H1 (cell line): Measurements from ENCODE around the gene CAMTA1. TPM values are rescaled to one million over a fixed set of nuclear protein-coding genes. Genes with fewer than 3 reads are reported as not detected.

Experiments
- CTCF ChIA-PET: fragments of 300-600 bp; sonication (Branson Sonifier 250); formaldehyde crosslinking; loops from one replicate; lab custom pipeline; 2021; ENCODE audit not compliant: partially characterized antibody; lab: Charles Lee
- POLR2A ChIA-PET: fragments of 300-600 bp; sonication (Branson Sonifier 250); formaldehyde crosslinking; loops from one replicate; lab custom pipeline; 2021; ENCODE audit warnings: inconsistent platforms; ENCODE audit not compliant: partially characterized antibody; lab: Charles Lee
- DNase-seq, 2 experiments: peaks; one replicate each; pipeline versions ENCODE4 v3.0.0 to v3.0.0-alpha.2; 2010 to 2022; ENCODE audit warnings: low spot score in 2 of 2, low read depth in 1 of 2, mixed read lengths in 1 of 2
- FAIRE-seq: peaks from 2 replicates; lab custom pipeline; 2011; peaks lifted over from hg19 to GRCh38; lab: Jason Lieb, UNC
- H2AFZ ChIP-seq: 2 replicates; pipeline ENCODE4 v1.8.1; 2012; ENCODE audit warnings: low read length, inconsistent platforms
- H2AK5ac ChIP-seq: 2 replicates; pipeline ENCODE4 v1.6.1; 2013; ENCODE audit warnings: low read depth, low read length
- H2BK120ac ChIP-seq: replicated peaks from 2 replicates; pipeline ENCODE3; 2013; ENCODE audit warnings: low read depth, low read length, inconsistent platforms
- H2BK12ac ChIP-seq: 2 replicates; pipeline ENCODE4 v1.6.1; 2013; ENCODE audit warnings: low read depth, low read length
- H2BK15ac ChIP-seq: 2 replicates; pipeline ENCODE4 v1.6.1; 2013; ENCODE audit warnings: low read length
- H2BK20ac ChIP-seq: 2 replicates; pipeline ENCODE4 v1.6.1; 2013; ENCODE audit warnings: low read length
- H2BK5ac ChIP-seq: 2 replicates; pipeline ENCODE4 v1.6.1; 2013; ENCODE audit warnings: low read depth, low read length
- H3K14ac ChIP-seq: 2 replicates; pipeline ENCODE4 v1.6.1; 2013; ENCODE audit warnings: inconsistent platforms; ENCODE audit not compliant: insufficient read length
- H3K18ac ChIP-seq: 2 replicates; pipeline ENCODE4 v1.6.1; 2013; ENCODE audit warnings: low read length; ENCODE audit errors: extremely low read depth
- H3K23ac ChIP-seq: 2 replicates; pipeline ENCODE4 v1.6.1; 2013; ENCODE audit warnings: inconsistent platforms; ENCODE audit not compliant: insufficient read length
- H3K23me2 ChIP-seq: 2 replicates; pipeline ENCODE4 v1.6.1; 2013; ENCODE audit warnings: low read depth, low read length
- H3K27ac ChIP-seq: 2 replicates; pipeline ENCODE4 v1.6.1; 2011; ENCODE audit warnings: low read depth, low read length, inconsistent platforms
- H3K27me3 ChIP-seq, 4 experiments: replicated peaks in 1 of 4; 1 replicate in 1 of 4; 2 replicates in 3 of 4; pipeline versions ENCODE4 v1.6.1 to v1.8.1; 2011 to 2013; ENCODE audit warnings: low read length in 3 of 4, mild to moderate bottlenecking in 3 of 4, inconsistent platforms in 2 of 4, mixed read lengths in 2 of 4, moderate library complexity in 1 of 4; ENCODE audit not compliant: control insufficient read depth in 3 of 4, insufficient read depth in 3 of 4; ENCODE audit errors: extremely low read depth in 1 of 4
- H3K36me3 ChIP-seq, 4 experiments: 2 replicates each; pipeline versions ENCODE4 v1.6.1 to v1.8.1; 2011 to 2013; ENCODE audit warnings: mild to moderate bottlenecking in 4 of 4, low read length in 3 of 4, moderate library complexity in 2 of 4, control low read depth in 1 of 4, inconsistent platforms in 1 of 4; ENCODE audit not compliant: insufficient read depth in 4 of 4, control insufficient read depth in 2 of 4
- H3K4ac ChIP-seq: replicated peaks from 2 replicates; pipeline ENCODE3; 2013; ENCODE audit warnings: low read length, low read depth, mixed read lengths, inconsistent platforms; ENCODE audit not compliant: insufficient read length
- H3K4me1 ChIP-seq, 4 experiments: replicated peaks in 1 of 4; 1 replicate in 1 of 4; 2 replicates in 3 of 4; pipeline versions ENCODE4 v1.6.1 to v1.8.1; 2011 to 2013; ENCODE audit warnings: low read length in 3 of 4, inconsistent platforms in 2 of 4, mixed read lengths in 1 of 4; ENCODE audit not compliant: insufficient read depth in 4 of 4, control insufficient read depth in 3 of 4
- H3K4me2 ChIP-seq, 2 experiments: 2 replicates each; pipeline versions ENCODE4 v1.6.1 to v1.8.1; 2011 to 2013; ENCODE audit warnings: low read depth in 2 of 2, low read length in 2 of 2, control low read depth in 1 of 2, inconsistent platforms in 1 of 2, mild to moderate bottlenecking in 1 of 2; ENCODE audit not compliant: insufficient read depth in 1 of 2
- H3K4me3 ChIP-seq, 4 experiments: fragments of 200-600, 300-600 bp in 1 of 4; sonication (generic), shearing (Covaris generic), sonication (Bioruptor Twin) in 1 of 4; 2 replicates each; pipeline versions ENCODE4 v1.5.1 to v1.8.1; 2011 to 2016; ENCODE audit warnings: low read length in 4 of 4, low read depth in 3 of 4, control low read depth in 2 of 4, inconsistent platforms in 2 of 4, mild to moderate bottlenecking in 2 of 4, mixed read lengths in 1 of 4, moderate library complexity in 1 of 4; ENCODE audit not compliant: insufficient read depth in 2 of 4; ENCODE audit errors: extremely low read depth in 1 of 4
- H3K56ac ChIP-seq: replicated peaks from 2 replicates; pipeline ENCODE3; 2013; ENCODE audit warnings: low read depth, mild to moderate bottlenecking, mixed read lengths, low read length, inconsistent platforms; ENCODE audit not compliant: insufficient read length
- H3K79me1 ChIP-seq: 2 replicates; pipeline ENCODE4 v1.6.1; 2013; ENCODE audit warnings: low read depth, low read length, control low read depth
- H3K79me2 ChIP-seq, 2 experiments: 2 replicates each; pipeline versions ENCODE4 v1.6.1 to v1.8.1; 2012 to 2013; ENCODE audit warnings: low read length in 2 of 2, mild to moderate bottlenecking in 2 of 2, inconsistent platforms in 1 of 2; ENCODE audit not compliant: insufficient read depth in 2 of 2, control insufficient read depth in 1 of 2
- H3K9ac ChIP-seq, 4 experiments: replicated peaks in 1 of 4; 1 replicate in 1 of 4; 2 replicates in 3 of 4; pipeline versions ENCODE4 v1.6.1 to v1.8.1; 2011 to 2013; ENCODE audit warnings: low read depth in 3 of 4, low read length in 3 of 4, control low read depth in 2 of 4, mild to moderate bottlenecking in 2 of 4, moderate library complexity in 2 of 4, inconsistent platforms in 1 of 4; ENCODE audit errors: extremely low read depth in 1 of 4
- H3K9me3 ChIP-seq, 2 experiments: 2 replicates each; pipeline versions ENCODE4 v1.6.1 to v1.8.1; 2012 to 2013; ENCODE audit warnings: mild to moderate bottlenecking in 2 of 2, moderate library complexity in 2 of 2, control low read depth in 1 of 2, inconsistent platforms in 1 of 2, low read depth in 1 of 2, low read length in 1 of 2, mixed read lengths in 1 of 2; ENCODE audit not compliant: insufficient read depth in 2 of 2
- H4K20me1 ChIP-seq, 2 experiments: replicated peaks in 1 of 2; 2 replicates each; pipeline versions ENCODE3 to v1.8.1; 2011 to 2013; ENCODE audit warnings: inconsistent platforms in 2 of 2, low read length in 2 of 2, mild to moderate bottlenecking in 1 of 2; ENCODE audit not compliant: insufficient read depth in 2 of 2, control insufficient read depth in 1 of 2
- H4K5ac ChIP-seq: 2 replicates; pipeline ENCODE4 v1.6.1; 2013; ENCODE audit warnings: low read length, low read depth, mixed read lengths, inconsistent platforms; ENCODE audit not compliant: insufficient read length
- H4K8ac ChIP-seq: 2 replicates; pipeline ENCODE4 v1.8.0; 2013; ENCODE audit warnings: mild to moderate bottlenecking, moderate library complexity, low read length, inconsistent platforms; ENCODE audit not compliant: insufficient read depth; ENCODE audit errors: extremely low read depth
- H4K91ac ChIP-seq: replicated peaks from 2 replicates; pipeline ENCODE3; 2013; ENCODE audit warnings: low read length, mixed read lengths, inconsistent platforms; ENCODE audit not compliant: insufficient read length
- ASH2L ChIP-seq: fragments of 200-600, 300-600 bp; sonication (generic); IDR thresholded peaks from one replicate; pipeline ENCODE4 v1.7.1; 2017; ENCODE audit warnings: low read length
- EGR1 ChIP-seq: IDR thresholded peaks from 2 replicates; pipeline ENCODE4 v1.6.1; 2011; ENCODE audit warnings: low read depth, low read length, borderline replicate concordance
- HDAC2 ChIP-seq, 2 experiments: fragments of 300-600 bp in 1 of 2; sonication (generic) in 1 of 2; IDR thresholded peaks; 2 replicates each; pipeline ENCODE4 v1.6.1; 2011 to 2012; ENCODE audit warnings: low read depth in 2 of 2, low read length in 2 of 2, mild to moderate bottlenecking in 2 of 2, moderate library complexity in 2 of 2, borderline replicate concordance in 1 of 2, inconsistent platforms in 1 of 2
- JUN ChIP-seq: IDR thresholded peaks from 2 replicates; pipeline ENCODE4 v1.6.1; 2011; ENCODE audit warnings: low read depth, mild to moderate bottlenecking, improper control_type of control experiment, low read length
- KDM4A ChIP-seq: IDR thresholded peaks from one replicate; pipeline ENCODE4 v1.7.1; 2012; ENCODE audit warnings: low read depth, mild to moderate bottlenecking, moderate library complexity, low read length, inconsistent platforms; ENCODE audit not compliant: severe bottlenecking
- KDM5A ChIP-seq: fragments of 200-600 bp; IDR thresholded peaks from 2 replicates; pipeline ENCODE4 v1.7.1; 2012; ENCODE audit warnings: mild to moderate bottlenecking, low read length, inconsistent platforms, mixed read lengths
- PHF8 ChIP-seq: fragments of 200-600 bp; sonication (generic); conservative IDR thresholded peaks from 2 replicates; pipeline ENCODE4 v1.7.1; 2012; ENCODE audit warnings: low read depth, mild to moderate bottlenecking, inconsistent platforms, low read length, moderate library complexity
- POLR2A ChIP-seq, 2 experiments: IDR thresholded peaks; 1 replicate in 1 of 2; 2 replicates in 1 of 2; pipeline ENCODE4 v1.6.1; 2011; ENCODE audit warnings: low read depth in 2 of 2, low read length in 2 of 2, mild to moderate bottlenecking in 2 of 2; ENCODE audit errors: control extremely low read depth in 1 of 2
- RBBP5 ChIP-seq: IDR thresholded peaks from 2 replicates; pipeline ENCODE4 v1.7.1; 2012; ENCODE audit warnings: low read depth, mild to moderate bottlenecking, inconsistent platforms, low read length, moderate library complexity, borderline replicate concordance
- SIX5 ChIP-seq: IDR thresholded peaks from 2 replicates; pipeline ENCODE4 v1.6.1; 2011; ENCODE audit warnings: mild to moderate bottlenecking, low read depth, low read length
- TBP ChIP-seq: IDR thresholded peaks from 2 replicates; pipeline ENCODE4 v1.6.1; 2011; ENCODE audit warnings: low read depth, low read length, improper control_type of control experiment
- YY1 ChIP-seq: IDR thresholded peaks from 2 replicates; pipeline ENCODE4 v1.6.1; 2011; ENCODE audit warnings: low read depth, mild to moderate bottlenecking, low read length
- WGBS, 2 experiments: shearing (Covaris generic) in 1 of 2; methylation state at CpG; one replicate each; pipeline versions ENCODE4 v1.1.6 to v1.1.7; 2013 to 2015; ENCODE audit warnings: low lambda C conversion rate in 2 of 2, mixed read lengths in 2 of 2, inconsistent platforms in 1 of 2, low coverage in 1 of 2, missing lambda C conversion rate in 1 of 2; ENCODE audit not compliant: insufficient replicate concordance in 2 of 2, insufficient coverage in 1 of 2, insufficient read length in 1 of 2; ENCODE audit errors: extremely low coverage in 1 of 2, missing lambda C conversion rate in 1 of 2; 5-methylcytosine and 5-hydroxymethylcytosine counted together
- polyA plus RNA-seq, 7 experiments: library from polyadenylated mRNA; depleted of rRNA in 3 of 7; stranded (reverse) in 5 of 7; unstranded in 2 of 7; fragments of >200 nt in 5 of 7; fragments of 200-250 nt in 2 of 7; gene quantifications; 1 replicate in 5 of 7; 2 replicates in 1 of 7; 4 replicates in 1 of 7; pipeline versions ENCODE4 v1.2.1 to v1.2.3, GENCODE V29; 2011 to 2013; ENCODE audit warnings: missing spikeins in 2 of 7, mixed read lengths in 2 of 7
- total RNA-seq: library from RNA; stranded (reverse); fragmentation: NEBNext Ultra II Directional; extraction: Animal tissue kit (Norgen Biotek cat#: 25700); gene quantifications from 2 replicates; pipeline ENCODE4 v1.2.1, GENCODE V29; 2021

Gene CAMTA1
- total and polyA plus RNA-seq, 2 of the 8 experiments (the other 6 are each of a cell fraction or from before 2014, with no cell fraction given): 65.0 to 119 TPM

DNA sequence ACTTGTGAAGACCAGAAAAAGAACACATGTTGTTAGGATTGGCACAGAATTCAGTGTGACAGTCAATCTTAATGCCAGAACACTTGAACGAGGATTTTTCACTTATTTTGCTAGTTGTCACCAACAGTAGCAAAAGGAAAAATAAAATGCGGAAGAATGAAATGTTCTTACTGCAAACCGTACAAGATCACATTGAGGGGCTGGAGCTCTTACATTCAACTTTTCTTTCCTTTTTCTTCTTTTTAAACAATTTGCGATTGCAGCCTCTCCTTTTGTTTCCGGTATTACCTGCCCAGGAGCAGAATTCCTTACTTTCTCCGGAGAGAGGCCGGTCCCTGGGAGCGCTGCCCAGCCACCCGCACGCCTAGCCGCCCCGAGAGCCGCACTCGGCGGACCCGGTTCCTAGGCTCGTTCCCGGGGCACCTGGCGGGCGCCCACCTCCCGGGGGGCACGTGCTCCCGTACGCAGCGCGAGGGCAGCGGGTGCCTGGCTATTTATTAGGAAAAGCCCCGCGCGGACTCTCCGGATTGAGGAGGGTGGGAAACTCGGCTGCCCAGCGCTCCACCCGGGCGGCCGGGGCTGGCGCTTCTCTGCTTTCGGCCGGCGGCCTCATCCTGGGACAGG lies 1.2 kb upstream of the CAMTA1 start:
- Histone ChIP-seq H2AK5ac (no peak overlapping the region), H4K5ac (peak overlapping the region; percentile 30), H2AFZ (no peak overlapping the region), H2BK120ac (no peak overlapping the region), H3K23ac (no peak overlapping the region), H4K8ac (peak overlapping the region; percentile 75; the same call in 1 of the 2 replicates), H2BK15ac (no peak overlapping the region), H3K4ac (no peak overlapping the region), H3K23me2 (peaks cover 8% of the 10 kb centered on the region), H4K20me1 (peaks cover 21 to 26% of the 10 kb centered on the region in 2 experiments), H3K4me2 (peak overlapping the region; percentile 64 to 81), H3K79me2 (peaks cover 28 to 43% of the 10 kb centered on the region in 2 experiments), H3K9ac (peak overlapping the region; percentile 59 to 77 (median 73)), H3K27ac (peak overlapping the region; percentile 95), H3K27me3 (no peaks in the 10 kb centered on the region), H2BK12ac (no peak overlapping the region), H3K18ac (no peak overlapping the region), H3K14ac (no peak overlapping the region), H2BK5ac (no peak overlapping the region), H3K36me3 (peaks cover 0 to 3% (median 0%) of the 10 kb centered on the region in 4 experiments; a peak in 1 of 8 replicates), H3K56ac (peak overlapping the region; percentile 62), H3K79me1 (peaks cover 20% of the 10 kb centered on the region), H3K4me3 (peak overlapping the region; percentile 68 to 94 (median 78)), H2BK20ac (no peak overlapping the region), H3K9me3 (no peaks in the 10 kb centered on the region), H3K4me1 (peaks cover 3 to 20% (median 10%) of the 10 kb centered on the region in 4 experiments; a peak in 6 of 7 replicates), H4K91ac (no peak overlapping the region)
- ChIA-PET POLR2A (interaction anchor here (0.6 to 3.0 kb wide), 11 partner anchors 9 to 173 kb away, joined by 3 to 18 read pairs (median 3); partner anchors contain the start of gene DNAJC11), CTCF (interaction anchor here (0.9 kb wide), 1 partner anchor 64 kb away, joined by 4 read pairs; no protein-coding TSS in a partner anchor)
- FAIRE-seq: no peak
- no peak for DNase-seq
- TF ChIP-seq PHF8 (peak; percentile 47; the same call in 1 of the 2 replicates), ASH2L (peak; percentile 36), JUN (peak; percentile 67; the same call in 1 of the 2 replicates), EGR1 (no peak), SIX5 (no peak), KDM4A (peak; percentile 63), POLR2A (IDR thresholded peaks at IDR 0.05; ENCODE audit: control extremely low read depth in 1 of 2, low read depth in 2 of 2, low read length in 2 of 2) (peak in 1 of 2 experiments; percentile 84; a peak in 1 of 3 replicates), KDM5A (no peak), RBBP5 (peak; percentile 94; the same call in 1 of the 2 replicates), YY1 (0 out of 2 replicates have a peak, but pooled peaks have one; percentile 17), HDAC2 (IDR thresholded peaks at IDR 0.05; ENCODE audit: borderline replicate concordance in 1 of 2, low read depth in 2 of 2, low read length in 2 of 2) (0 out of 4 replicates have a peak, but pooled peaks of 1 of the 2 experiments have one; percentile 75), TBP (peak; percentile 30; the same call in 1 of the 2 replicates)
- 2% methylated on average over 25 of the region's 40 CpGs; no CpG with 5 or more reads in 1 of the 2 experiments for WGBS, 2 experiments
